ENCODE measurements around the gene GRAMD1A. TPM values are rescaled to one million over a fixed set of nuclear protein-coding genes. Genes with fewer than 3 reads are reported as not detected.

The GRAMD1A gene
- total and polyA plus RNA-seq, 9 of the 15 experiments (the other 6 are each of a cell fraction or from before 2014, with no cell fraction given): 1.4 to 63.8 (median 38.5) TPM

DNA sequence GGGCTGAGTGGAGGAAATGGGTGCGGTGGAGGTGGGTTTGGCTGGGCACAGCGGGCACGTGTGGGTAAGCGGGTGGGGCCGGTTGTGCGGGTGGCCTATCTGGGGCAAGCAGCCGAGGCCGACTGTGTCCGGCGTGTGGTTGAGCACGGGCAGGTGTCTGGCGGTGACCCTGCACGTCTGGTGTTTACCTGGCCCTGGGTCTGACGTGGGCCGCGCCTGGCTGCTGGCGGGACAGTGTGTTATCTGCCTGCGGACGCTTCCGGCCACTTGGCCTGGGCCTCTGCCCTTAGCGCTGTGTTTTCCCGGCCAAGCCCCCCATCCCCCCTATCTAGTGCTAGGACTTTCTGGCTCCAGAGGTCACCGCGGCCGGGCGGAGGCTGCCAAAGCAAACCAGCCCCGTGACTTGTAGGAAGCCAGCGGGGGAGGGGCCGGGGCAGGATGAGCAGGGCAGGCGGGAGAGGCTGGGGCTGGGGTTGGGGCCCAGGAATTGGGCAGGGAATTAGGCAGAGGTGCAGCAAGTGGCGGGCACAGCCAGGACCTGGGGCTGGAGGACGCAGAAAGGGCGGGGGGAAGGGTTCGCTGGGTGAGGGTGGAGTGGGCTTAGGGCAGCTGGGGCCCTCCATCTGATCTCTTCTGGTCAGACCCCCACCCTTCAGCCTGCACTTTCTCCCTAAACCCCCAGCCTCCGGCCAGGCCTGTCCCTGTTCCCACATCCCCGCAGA is 40.9 kb downstream of the GRAMD1A start (continued):
- no peak for TF ChIP-seq RREB1 (CRISPR knock-in tag; IDR thresholded peaks at IDR 0.05)
- peak; percentile 67 for TF ChIP-seq MEF2D (tag; conservative IDR thresholded peaks at IDR 0.05; ENCODE audit: low read depth)
- TF ChIP-seq FOXA3 (CRISPR knock-in tag; conservative IDR thresholded peaks at IDR 0.05 in 1 of 2, IDR thresholded peaks at IDR 0.05 in 1 of 2): peak; percentile 40 to 81; a peak in 3 of 4 replicates
- peak in 1 of 2 experiments; percentile 59; a peak in 2 of 4 replicates for TF ChIP-seq ZMIZ1 (IDR thresholded peaks at IDR 0.05; ENCODE audit: low read depth in 2 of 2, low read length in 2 of 2)
- TF ChIP-seq E2F6 (IDR thresholded peaks at IDR 0.05; ENCODE audit: borderline replicate concordance in 1 of 2, extremely low read depth in 1 of 2, insufficient read depth in 1 of 2, insufficient read length in 1 of 2, low read depth in 1 of 2, low read length in 1 of 2, poor library complexity in 1 of 2, severe bottlenecking in 1 of 2): peak; percentile 59 to 69
- peak; percentile 78; the same call in 1 of the 2 replicates for TF ChIP-seq TOE1 (IDR thresholded peaks at IDR 0.05; ENCODE audit: borderline replicate concordance)
- no peak for TF ChIP-seq TOE1 (CRISPR knock-in tag; IDR thresholded peaks at IDR 0.05; ENCODE audit: borderline replicate concordance, low read depth)
- TF ChIP-seq LEF1 (IDR thresholded peaks at IDR 0.05): peak; percentile 97
- peak; percentile 38 to 58; a peak in 3 of 4 replicates for TF ChIP-seq NRF1 (conservative IDR thresholded peaks at IDR 0.05 in 1 of 2, IDR thresholded peaks at IDR 0.05 in 1 of 2)
- no peak for TF ChIP-seq RNF219 (CRISPR knock-in tag; IDR thresholded peaks at IDR 0.05)
- TF ChIP-seq NR4A1 (CRISPR knock-in tag; IDR thresholded peaks at IDR 0.05): no peak
- TF ChIP-seq NR4A1 (tag; IDR thresholded peaks at IDR 0.05): peak; percentile 93
